PC-9 (cell line): ENCODE data around the gene ADARB2. TPM values are rescaled to one million over a fixed set of nuclear protein-coding genes. Genes with fewer than 3 reads are reported as not detected.

Experiments used
- BruUV-seq: library from RNA; stranded (reverse); fragments of 400-500 nt; replicated peaks from 2 replicates; lab custom pipeline; 2021; lab: Mats Ljungman, UMichigan
- CTCF ChIA-PET: fragments of 300-600 bp; sonication (Branson Sonifier 250); formaldehyde crosslinking; loops from one replicate; lab custom pipeline; 2022; ENCODE audit warnings: antibody characterized with exemption; lab: Charles Lee
- POLR2A ChIA-PET: fragments of 300-600 bp; sonication (Branson Sonifier 250); formaldehyde crosslinking; loops from one replicate; lab custom pipeline; 2022; ENCODE audit warnings: antibody characterized with exemption; ENCODE audit not compliant: unreplicated experiment; lab: Charles Lee
- DNase-seq, 2 experiments: peaks; one replicate each; pipeline versions ENCODE4 v3.0.0 to v3.0.0-alpha.2; 2015 to 2022; ENCODE audit warnings: mixed read lengths in 1 of 2
- H2AFZ ChIP-seq: fragments of 200-600 bp; sonication (generic); 2 replicates; pipeline ENCODE4 v1.8.1; 2017; ENCODE audit warnings: antibody characterized with exemption
- H3F3A ChIP-seq: fragments of 200-600 bp; sonication (generic); 2 replicates; pipeline ENCODE4 v1.8.1; 2017; ENCODE audit warnings: antibody characterized with exemption, mild to moderate bottlenecking, low read depth; ENCODE audit not compliant: insufficient read depth
- H3K27ac ChIP-seq: fragments of 200-600 bp; sonication (generic); 2 replicates; pipeline ENCODE4 v1.6.1; 2016; ENCODE audit warnings: mixed run types
- H3K27me3 ChIP-seq: fragments of 200-600 bp; sonication (generic); 2 replicates; pipeline ENCODE4 v1.6.1; 2016; ENCODE audit warnings: low read depth, mixed run types; ENCODE audit not compliant: insufficient read depth
- H3K36me3 ChIP-seq: fragments of 200-600 bp; sonication (generic); 2 replicates; pipeline ENCODE4 v1.6.1; 2016; ENCODE audit warnings: low read depth, mixed run types
- H3K4me1 ChIP-seq: fragments of 200-600 bp; sonication (generic); replicated peaks from 2 replicates; pipeline ENCODE4 v1.6.1; 2016; ENCODE audit warnings: mixed run types; ENCODE audit not compliant: insufficient read depth
- H3K4me2 ChIP-seq: fragments of 200-600 bp; sonication (generic); 2 replicates; pipeline ENCODE4 v1.6.1; 2017; ENCODE audit warnings: mixed run types
- H3K4me3 ChIP-seq: fragments of 200-600 bp; sonication (generic); 2 replicates; pipeline ENCODE4 v1.6.1; 2016; ENCODE audit warnings: mixed run types
- H3K79me2 ChIP-seq: fragments of 200-600 bp; sonication (generic); 2 replicates; pipeline ENCODE4 v1.6.1; 2017; ENCODE audit warnings: low read depth, mixed run types
- H3K9me2 ChIP-seq: fragments of 200-600 bp; sonication (generic); 2 replicates; pipeline ENCODE4 v1.8.1; 2017; ENCODE audit warnings: mild to moderate bottlenecking; ENCODE audit not compliant: insufficient read depth
- H3K9me3 ChIP-seq: fragments of 200-600 bp; sonication (generic); 2 replicates; pipeline ENCODE4 v1.8.1; 2016; ENCODE audit warnings: low read depth; ENCODE audit not compliant: insufficient read depth
- H4K20me1 ChIP-seq: fragments of 200-600 bp; sonication (generic); 2 replicates; pipeline ENCODE4 v1.8.1; 2017; ENCODE audit not compliant: insufficient read depth
- CTCF ChIP-seq: fragments of 200-600 bp; sonication (generic); conservative IDR thresholded peaks from 2 replicates; pipeline ENCODE4 v1.6.1; 2017; ENCODE audit warnings: mixed run types, antibody characterized with exemption, mild to moderate bottlenecking, moderate library complexity
- EZH2 ChIP-seq: fragments of 200-600 bp; sonication (generic); IDR thresholded peaks from 2 replicates; pipeline ENCODE4 v1.8.0; 2017; ENCODE audit warnings: antibody characterized with exemption, low read depth
- intact Hi-C: fragments of 100-400 bp; cut with micrococcal nuclease; formaldehyde crosslinking; loops from one replicate; pipeline ENCODE4 v1.10.0; 2022; ENCODE audit not compliant: unreplicated experiment
- total RNA-seq: library from RNA; stranded (reverse); gene quantifications from 2 replicates; pipeline ENCODE4 v1.2.3, GENCODE V29; 2021

ADARB2 gene
- total RNA-seq, 1 experiment from 2014 or later = not detected

- CTCF ChIA-PET = no interaction called here
- peaks cover 81% of the 10 kb centered on the region for H3K27me3 ChIP-seq
Observed at GRCh38 chr10:1557081-1557480, 180.2 kb downstream of the ADARB2 start.

GRCh38 chr10:1556496-1556895 is 180.8 kb downstream of the ADARB2 start:
- H3K4me1 ChIP-seq = no peaks in the 10 kb centered on the region
- H3K9me2 ChIP-seq = no peaks in the 10 kb centered on the region
- no peak overlapping the region for H2AFZ ChIP-seq
- intact Hi-C loops = no loop called here
- DNase-seq = no peak
- no peak overlapping the region for H3K27ac ChIP-seq
- H3K4me3 ChIP-seq = no peak overlapping the region
- peaks cover 84% of the 10 kb centered on the region for H3K27me3 ChIP-seq
- ChIA-PET POLR2A (no interaction called here), CTCF (no interaction called here)
- H4K20me1 ChIP-seq = no peaks in the 10 kb centered on the region
- BruUV-seq = no TSS peak
- H3K36me3 ChIP-seq = no peaks in the 10 kb centered on the region
- H3K4me2 ChIP-seq = no peak overlapping the region
- no peak for TF ChIP-seq EZH2
- no peak for TF ChIP-seq CTCF
- H3K79me2 ChIP-seq = no peaks in the 10 kb centered on the region
- H3K9me3 ChIP-seq = no peaks in the 10 kb centered on the region
- no peaks in the 10 kb centered on the region for H3F3A ChIP-seq

More at GRCh38 chr10:1557081-1557480, 180.2 kb downstream of the ADARB2 start:
- Histone ChIP-seq H3K79me2 (no peaks in the 10 kb centered on the region), H4K20me1 (no peaks in the 10 kb centered on the region), H2AFZ (no peak overlapping the region), H3K4me2 (no peak overlapping the region), H3K4me3 (no peak overlapping the region), H3K4me1 (no peaks in the 10 kb centered on the region), H3K9me2 (no peaks in the 10 kb centered on the region), H3K9me3 (no peaks in the 10 kb centered on the region), H3K36me3 (no peaks in the 10 kb centered on the region), H3K27ac (no peak overlapping the region), H3F3A (no peaks in the 10 kb centered on the region)
- no peak for DNase-seq
- POLR2A ChIA-PET = no interaction called here
- TF ChIP-seq CTCF = no peak
- TF ChIP-seq EZH2 = no peak
- no TSS peak for BruUV-seq
- intact Hi-C loops = no loop called here

- H3K36me3 ChIP-seq = no peaks in the 10 kb centered on the region
- BruUV-seq = no TSS peak
- no peak for DNase-seq
- no peak for TF ChIP-seq CTCF
- no peak for TF ChIP-seq EZH2
- no peak overlapping the region for H3K27ac ChIP-seq
- H3K4me3 ChIP-seq = no peak overlapping the region
- intact Hi-C loops = no loop called here
- H3K27me3 ChIP-seq = peaks cover 81% of the 10 kb centered on the region
- H3K4me2 ChIP-seq = no peak overlapping the region
- no peaks in the 10 kb centered on the region for H3K79me2 ChIP-seq
- no peaks in the 10 kb centered on the region for H3K9me2 ChIP-seq
- no peaks in the 10 kb centered on the region for H4K20me1 ChIP-seq
- no peaks in the 10 kb centered on the region for H3F3A ChIP-seq
- CTCF ChIA-PET = no interaction called here
- no peak overlapping the region for H2AFZ ChIP-seq
- no peaks in the 10 kb centered on the region for H3K4me1 ChIP-seq
- H3K9me3 ChIP-seq = no peaks in the 10 kb centered on the region
- POLR2A ChIA-PET = no interaction called here
Observed at GRCh38 chr10:1553951-1554350, 183.4 kb downstream of the ADARB2 start.
